Left ventricle myocardium inferior (tissue), 1 donor: Measurements from ENCODE around the gene MYH8. TPM values are rescaled to one million over a fixed set of nuclear protein-coding genes. Genes with fewer than 3 reads are reported as not detected.

ENCODE experiments used
- DNase-seq: peaks from one replicate; pipeline ENCODE4 v3.0.0-alpha.2; 2020
- H3K27ac ChIP-seq: fragments of 200-600 bp; replicated peaks from 2 replicates; pipeline ENCODE4 v1.8.0; 2021
- H3K27me3 ChIP-seq: fragments of 200-600 bp; 2 replicates; pipeline ENCODE4 v1.8.0; 2021; ENCODE audit warnings: low read depth
- H3K36me3 ChIP-seq: fragments of 200-600 bp; 2 replicates; pipeline ENCODE4 v1.8.0; 2021
- H3K4me1 ChIP-seq: fragments of 200-600 bp; 2 replicates; pipeline ENCODE4 v1.8.0; 2021
- H3K4me3 ChIP-seq: fragments of 200-600 bp; 2 replicates; pipeline ENCODE4 v1.8.0; 2021; ENCODE audit warnings: mild to moderate bottlenecking, moderate library complexity
- H3K9me3 ChIP-seq: fragments of 200-600 bp; replicated peaks from 2 replicates; pipeline ENCODE4 v1.8.0; 2021
- intact Hi-C: fragments of 100-400 bp; cut with micrococcal nuclease; formaldehyde crosslinking; loops from one replicate; pipeline ENCODE4 v1.11.0; 2022
- total RNA-seq: library from RNA; stranded (reverse); fragmentation: NEBNext Ultra II Directional; extraction: Animal tissue kit (Norgen Biotek cat#: 25700); gene quantifications from one replicate; pipeline ENCODE4 v1.2.1, GENCODE V29; 2021
- TF ChIP-seq, protein P1 (sequence below): fragments of 200-600 bp; IDR thresholded peaks from 2 replicates; pipeline ENCODE4 v1.8.0; 2021; ENCODE audit warnings: antibody characterized with exemption, mild to moderate bottlenecking, borderline replicate concordance
- donor health status: DM: no; HTN: yes; CAD: no; lungs with severe emphysema.

MYH8 gene
- total RNA-seq, 1 donor from 2014 or later = not detected

DNA sequence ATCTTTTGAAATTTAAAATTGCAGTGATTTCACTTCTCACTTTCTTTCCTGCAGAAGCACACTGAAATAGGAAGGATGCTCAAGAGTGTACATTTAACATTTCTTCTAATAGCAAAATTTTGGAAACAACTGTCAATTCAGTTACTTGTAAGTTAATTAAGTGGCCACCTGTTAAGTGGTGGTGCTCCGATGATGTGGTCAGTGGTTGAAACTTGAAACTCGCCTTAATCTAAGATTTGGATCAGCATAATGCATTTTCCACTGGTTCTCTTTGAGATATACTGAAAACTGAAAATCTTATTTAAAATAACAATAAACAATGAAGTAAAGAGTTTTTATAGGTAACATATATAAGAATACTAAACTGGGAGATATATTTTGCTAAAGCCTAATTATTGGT, 7.0 kb upstream of the MYH8 start:
- intact Hi-C loops = no loop called here
- no peak for DNase-seq
- peaks cover 3% of the 10 kb centered on the region for H3K9me3 ChIP-seq
- H3K36me3 ChIP-seq = no peaks in the 10 kb centered on the region
- no peaks in the 10 kb centered on the region for H3K27me3 ChIP-seq
- H3K4me1 ChIP-seq = no peaks in the 10 kb centered on the region
- H3K27ac ChIP-seq = no peak overlapping the region
- TF ChIP-seq, protein P1, sequence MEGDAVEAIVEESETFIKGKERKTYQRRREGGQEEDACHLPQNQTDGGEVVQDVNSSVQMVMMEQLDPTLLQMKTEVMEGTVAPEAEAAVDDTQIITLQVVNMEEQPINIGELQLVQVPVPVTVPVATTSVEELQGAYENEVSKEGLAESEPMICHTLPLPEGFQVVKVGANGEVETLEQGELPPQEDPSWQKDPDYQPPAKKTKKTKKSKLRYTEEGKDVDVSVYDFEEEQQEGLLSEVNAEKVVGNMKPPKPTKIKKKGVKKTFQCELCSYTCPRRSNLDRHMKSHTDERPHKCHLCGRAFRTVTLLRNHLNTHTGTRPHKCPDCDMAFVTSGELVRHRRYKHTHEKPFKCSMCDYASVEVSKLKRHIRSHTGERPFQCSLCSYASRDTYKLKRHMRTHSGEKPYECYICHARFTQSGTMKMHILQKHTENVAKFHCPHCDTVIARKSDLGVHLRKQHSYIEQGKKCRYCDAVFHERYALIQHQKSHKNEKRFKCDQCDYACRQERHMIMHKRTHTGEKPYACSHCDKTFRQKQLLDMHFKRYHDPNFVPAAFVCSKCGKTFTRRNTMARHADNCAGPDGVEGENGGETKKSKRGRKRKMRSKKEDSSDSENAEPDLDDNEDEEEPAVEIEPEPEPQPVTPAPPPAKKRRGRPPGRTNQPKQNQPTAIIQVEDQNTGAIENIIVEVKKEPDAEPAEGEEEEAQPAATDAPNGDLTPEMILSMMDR = no peak
- no peak overlapping the region for H3K4me3 ChIP-seq

DNA sequence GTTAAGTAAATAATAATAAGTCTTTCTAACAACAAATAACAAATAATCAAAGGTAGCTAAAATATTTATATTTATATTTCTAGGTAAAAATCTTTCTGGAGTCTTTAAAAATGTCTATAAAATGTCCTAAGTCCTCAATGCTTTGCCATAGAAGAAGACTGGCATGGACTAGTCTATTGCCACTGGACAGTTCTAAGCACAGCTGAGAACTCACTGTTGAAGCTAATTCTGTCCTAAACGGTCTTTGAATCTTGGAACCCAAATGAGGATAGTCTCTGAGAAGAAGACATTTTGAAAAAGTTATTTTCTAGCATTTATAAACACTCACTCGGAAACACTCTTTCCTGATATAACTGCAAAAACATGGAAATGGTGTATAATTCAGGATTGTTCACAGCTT, 539 bp downstream of the MYH8 start:
- DNase-seq = no peak
- TF ChIP-seq, protein P1 = no peak
- intact Hi-C loops = no loop called here
- no peaks in the 10 kb centered on the region for H3K9me3 ChIP-seq
- no peaks in the 10 kb centered on the region for H3K4me1 ChIP-seq
- H3K4me3 ChIP-seq = no peak overlapping the region
- H3K27ac ChIP-seq = no peak overlapping the region
- no peaks in the 10 kb centered on the region for H3K27me3 ChIP-seq
- no peaks in the 10 kb centered on the region for H3K36me3 ChIP-seq

GRCh38 chr17:10420811-10421210, 939 bp downstream of the MYH8 start:
- Histone ChIP-seq H3K27me3 (no peaks in the 10 kb centered on the region), H3K27ac (no peak overlapping the region), H3K4me1 (no peaks in the 10 kb centered on the region), H3K4me3 (no peak overlapping the region), H3K9me3 (no peaks in the 10 kb centered on the region), H3K36me3 (no peaks in the 10 kb centered on the region)
- DNase-seq = no peak
- TF ChIP-seq, protein P1 = no peak
- intact Hi-C loops = no loop called here

- Histone ChIP-seq H3K4me1 (no peaks in the 10 kb centered on the region), H3K27me3 (no peaks in the 10 kb centered on the region), H3K27ac (no peak overlapping the region), H3K9me3 (no peaks in the 10 kb centered on the region), H3K36me3 (no peaks in the 10 kb centered on the region), H3K4me3 (no peak overlapping the region)
- TF ChIP-seq, protein P1 = no peak
- DNase-seq = no peak
- intact Hi-C loops = no loop called here
These were observed 4.3 kb downstream of the MYH8 start for GRCh38 chr17:10417431-10417830.

DNA sequence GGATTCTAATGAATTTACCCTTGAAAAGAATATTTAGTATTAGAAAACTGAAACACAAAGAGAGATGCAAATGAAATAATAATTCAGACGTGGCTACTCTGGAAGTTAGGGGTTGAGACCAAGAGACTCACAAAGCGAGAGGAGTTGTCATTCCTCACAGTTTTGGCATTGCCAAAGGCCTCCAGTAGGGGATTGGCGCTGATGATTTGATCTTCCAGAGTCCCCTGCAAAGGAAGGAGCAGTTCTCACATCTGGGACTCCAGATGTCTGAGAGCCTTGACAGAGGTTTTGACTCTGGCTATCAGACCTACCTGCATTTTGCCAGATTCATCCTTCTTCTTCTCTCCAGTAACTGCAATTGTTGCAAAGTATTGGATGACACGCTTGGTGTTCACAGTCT, 6.6 kb downstream of the MYH8 start:
- Histone ChIP-seq H3K4me3 (no peak overlapping the region), H3K9me3 (no peaks in the 10 kb centered on the region), H3K36me3 (no peaks in the 10 kb centered on the region), H3K27ac (no peak overlapping the region), H3K27me3 (no peaks in the 10 kb centered on the region), H3K4me1 (no peaks in the 10 kb centered on the region)
- intact Hi-C loops = no loop called here
- no peak for DNase-seq
- TF ChIP-seq, protein P1 = no peak

GRCh38 chr17:10403589-10403988, 18.2 kb downstream of the MYH8 start:
- Histone ChIP-seq H3K4me1 (no peaks in the 10 kb centered on the region), H3K27me3 (no peaks in the 10 kb centered on the region), H3K36me3 (no peaks in the 10 kb centered on the region), H3K4me3 (no peak overlapping the region), H3K27ac (no peak overlapping the region), H3K9me3 (no peaks in the 10 kb centered on the region)
- no peak for DNase-seq
- TF ChIP-seq, protein P1 = no peak
- intact Hi-C loops = no loop called here
